Prostate gland (tissue), 2 donors: ENCODE measurements around the gene SIM2. TPM values are rescaled to one million over a fixed set of nuclear protein-coding genes. Genes with fewer than 3 reads are reported as not detected.
"Not testable (repeated sequence)": the region's sequence is repeated elsewhere in the genome, so short reads cannot be mapped to it uniquely, and the experiment has no call there.

ENCODE experiments used
- DNase-seq: peaks from one replicate; pipeline ENCODE4 v3.0.0-alpha.2; 2019; ENCODE audit warnings: low spot score
- H3K27ac ChIP-seq, 2 donors: fragments of 200-600 bp; sonication (generic); 2 replicates each; pipeline ENCODE4 v1.5.1; 2017 to 2019
- H3K27me3 ChIP-seq: fragments of 200-600 bp; sonication (generic); replicated peaks from 2 replicates; pipeline ENCODE4 v1.5.1; 2019; ENCODE audit not compliant: insufficient read depth
- H3K36me3 ChIP-seq, 2 donors: fragments of 200-600 bp; sonication (generic); 1 replicate in 1 of 2; 2 replicates in 1 of 2; pipeline versions ENCODE4 v1.5.1 to v1.8.1; 2017 to 2019
- H3K4me1 ChIP-seq: fragments of 200-600 bp; sonication (generic); replicated peaks from 2 replicates; pipeline ENCODE4 v1.5.1; 2019
- H3K4me3 ChIP-seq, 2 donors: fragments of 200-600 bp; sonication (generic); 2 replicates each; pipeline ENCODE4 v1.5.1; 2017 to 2019
- H3K9me3 ChIP-seq: fragments of 200-600 bp; sonication (generic); 2 replicates; pipeline ENCODE4 v1.5.1; 2017
- CTCF ChIP-seq, 4 experiments: fragments of 200-600 bp in 2 of 4; fragments of 450-650 bp in 2 of 4; sonication (generic) in 2 of 4; IDR thresholded peaks; 1 replicate in 3 of 4; 2 replicates in 1 of 4; pipeline ENCODE4 v1.5.1; 2016 to 2019; ENCODE audit warnings: antibody characterized with exemption in 4 of 4, mild to moderate bottlenecking in 2 of 4, moderate library complexity in 2 of 4
- POLR2A ChIP-seq: fragments of 450-650 bp; IDR thresholded peaks from one replicate; pipeline ENCODE4 v1.6.1; 2016; ENCODE audit warnings: antibody characterized with exemption, mild to moderate bottlenecking
- POLR2AphosphoS5 ChIP-seq: sonication (generic); formaldehyde crosslinking; IDR thresholded peaks from one replicate; pipeline ENCODE4 v1.6.1; 2017; ENCODE audit warnings: antibody characterized with exemption
- WGBS: methylation state at CpG from one replicate; pipeline ENCODE4 v1.1.5; 2018; 5-methylcytosine and 5-hydroxymethylcytosine counted together
- intact Hi-C: fragments of 100-400 bp; cut with DNase I; formaldehyde crosslinking; loops from one replicate; pipeline ENCODE4 v1.14.2; 2022
- total RNA-seq, 2 donors: library from RNA; depleted of rRNA; stranded (reverse); fragments of >200 nt; gene quantifications; one replicate each; pipeline ENCODE4 v1.1.0, GENCODE V29; 2016

The SIM2 gene
- total RNA-seq, 2 donors from 2014 or later: 1.0 to 16.3 TPM

DNA sequence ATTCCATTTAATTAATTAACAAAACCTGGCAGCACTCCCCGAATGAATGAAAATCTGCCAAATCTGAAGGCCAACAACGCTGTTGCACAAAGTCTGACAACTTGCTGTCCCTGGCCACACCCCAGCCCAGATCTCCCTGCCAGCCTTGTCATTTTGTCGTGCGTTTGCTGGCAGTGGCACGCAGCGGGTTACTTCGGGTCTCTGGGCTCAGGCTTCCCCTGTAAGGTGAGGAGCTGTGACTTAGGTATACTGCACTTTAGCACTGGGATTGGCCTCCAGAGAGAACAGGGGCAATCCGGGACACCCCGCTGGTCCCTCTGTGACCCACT is 34.3 kb upstream of the SIM2 start:
- H3K27ac ChIP-seq: no peak overlapping the region
- intact Hi-C loops: no loop called here
- no peaks in the 10 kb centered on the region for H3K36me3 ChIP-seq
- no peaks in the 10 kb centered on the region for H3K4me1 ChIP-seq
- TF ChIP-seq POLR2AphosphoS5: no peak
- TF ChIP-seq CTCF (IDR thresholded peaks at IDR 0.05): no peak
- no peak for TF ChIP-seq POLR2A
- WGBS: 39% methylated on average over 9 of the region's 9 CpGs
- DNase-seq: no peak
- H3K9me3 ChIP-seq: no peaks in the 10 kb centered on the region
- H3K27me3 ChIP-seq: no peaks in the 10 kb centered on the region
- H3K4me3 ChIP-seq: no peak overlapping the region

- Histone ChIP-seq H3K27me3 (no peaks in the 10 kb centered on the region), H3K27ac (no peak overlapping the region), H3K4me3 (no peak overlapping the region), H3K36me3 (no peaks in the 10 kb centered on the region), H3K9me3 (no peaks in the 10 kb centered on the region), H3K4me1 (no peaks in the 10 kb centered on the region)
- TF ChIP-seq POLR2A: no peak
- no peak for TF ChIP-seq CTCF (IDR thresholded peaks at IDR 0.05)
- no peak for TF ChIP-seq POLR2AphosphoS5
- no peak for DNase-seq
- intact Hi-C loops: no loop called here
- 93% methylated on average over 6 of the region's 6 CpGs for WGBS
These were observed 33.1 kb upstream of the SIM2 start for GRCh38 chr21:36665806-36666205.

- Histone ChIP-seq H3K9me3 (no peaks in the 10 kb centered on the region), H3K27ac (no peak overlapping the region), H3K4me3 (no peak overlapping the region), H3K4me1 (no peaks in the 10 kb centered on the region), H3K36me3 (no peaks in the 10 kb centered on the region), H3K27me3 (no peaks in the 10 kb centered on the region)
- WGBS: 76% methylated on average over 9 of the region's 9 CpGs
- no peak for TF ChIP-seq CTCF (IDR thresholded peaks at IDR 0.05)
- no peak for TF ChIP-seq POLR2A
- TF ChIP-seq POLR2AphosphoS5: no peak
- DNase-seq: no peak
- intact Hi-C loops: no loop called here
These were observed 30.2 kb upstream of the SIM2 start for GRCh38 chr21:36668713-36669112.

DNA sequence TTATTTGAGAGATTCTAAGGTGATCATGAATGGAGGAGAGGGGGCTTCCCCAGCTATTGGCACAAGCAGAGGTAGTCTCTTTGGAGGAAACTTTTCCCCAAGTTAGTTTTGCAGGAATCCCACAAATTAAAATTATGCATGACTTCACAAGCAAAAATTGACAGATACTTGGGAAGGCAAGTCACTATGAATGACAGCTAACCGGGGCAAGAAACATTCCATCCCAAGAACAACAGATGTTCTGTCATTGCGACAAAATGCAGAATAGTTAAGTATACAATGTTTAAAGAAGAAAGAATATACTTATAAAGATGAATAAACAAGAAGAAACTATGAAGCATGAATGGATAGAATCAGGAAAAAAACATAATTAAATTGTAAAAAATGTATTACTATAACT is 27.1 kb upstream of the SIM2 start:
- Histone ChIP-seq H3K4me3 (no peak overlapping the region), H3K27ac (no peak overlapping the region), H3K36me3 (no peaks in the 10 kb centered on the region), H3K27me3 (no peaks in the 10 kb centered on the region), H3K9me3 (no peaks in the 10 kb centered on the region), H3K4me1 (no peaks in the 10 kb centered on the region)
- intact Hi-C loops: no loop called here
- WGBS: 73% methylated on average over 2 of the region's 2 CpGs
- DNase-seq: no peak
- no peak for TF ChIP-seq POLR2A

DNA sequence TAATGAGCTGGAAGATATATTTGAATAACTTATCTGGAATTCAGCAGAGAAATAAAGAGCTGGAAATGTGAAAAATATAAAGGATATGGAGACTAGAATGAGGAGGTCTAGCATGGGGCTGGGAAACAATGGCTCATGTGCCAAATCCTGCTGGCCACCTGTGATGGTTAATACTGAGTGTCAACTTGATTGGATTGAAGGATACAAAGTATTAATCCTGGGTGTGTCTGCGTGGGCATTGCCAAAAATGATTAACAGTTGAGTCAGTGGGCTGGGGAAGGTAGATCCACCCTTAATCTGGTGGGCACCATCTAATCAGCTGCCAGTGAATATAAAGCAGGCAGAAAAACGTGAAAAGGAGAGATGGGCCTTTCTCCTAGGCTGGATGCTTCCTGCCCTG is 26.6 kb upstream of the SIM2 start:
- DNase-seq, H3K4me3 ChIP-seq, H3K36me3 ChIP-seq, H3K9me3 ChIP-seq, intact Hi-C loops, H3K4me1 ChIP-seq, H3K27ac ChIP-seq, H3K27me3 ChIP-seq: not testable (repeated sequence)
- 83% methylated on average over 2 of the region's 2 CpGs for WGBS

DNA sequence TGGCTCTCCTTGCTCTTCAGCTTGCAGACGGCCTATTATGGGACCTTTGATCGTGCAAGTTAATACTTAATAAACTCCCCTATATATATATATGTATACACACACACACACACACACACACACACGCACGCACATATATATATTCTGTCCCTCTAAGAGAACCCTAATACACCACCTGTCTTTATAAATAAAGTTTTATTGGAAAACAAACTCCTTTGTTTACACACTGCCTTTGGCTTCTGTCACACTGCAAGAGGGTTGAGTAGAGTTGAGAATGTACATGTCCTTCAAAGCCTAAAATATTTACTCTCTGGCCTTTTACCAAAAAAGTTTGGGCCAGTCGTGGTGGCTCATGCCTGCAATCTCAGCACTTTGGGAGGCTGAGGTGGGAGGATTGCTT is 26.2 kb upstream of the SIM2 start:
- H3K4me1 ChIP-seq: no peaks in the 10 kb centered on the region
- DNase-seq: no peak
- no peak overlapping the region for H3K4me3 ChIP-seq
- WGBS: 76% methylated on average over 5 of the region's 5 CpGs
- H3K36me3 ChIP-seq: no peaks in the 10 kb centered on the region
- no peaks in the 10 kb centered on the region for H3K9me3 ChIP-seq
- TF ChIP-seq CTCF (IDR thresholded peaks at IDR 0.05) (no peak), POLR2A (no peak), POLR2AphosphoS5 (no peak)
- H3K27me3 ChIP-seq: no peaks in the 10 kb centered on the region
- intact Hi-C loops: no loop called here
- H3K27ac ChIP-seq: no peak overlapping the region
